HepG2 (cell line): Measurements from ENCODE around the gene NDUFAF8.

Experiments used
- MAFF ChIP-seq: IDR thresholded peaks from 2 replicates; pipeline ENCODE4 v1.6.1; 2011; ENCODE audit warnings: low read depth, low read length, improper control_type of control experiment
- TF ChIP-seq, protein P1 (sequence below): IDR thresholded peaks from 2 replicates; pipeline ENCODE4 v1.6.1; 2012; ENCODE audit warnings: low read length, improper control_type of control experiment
- TF ChIP-seq, protein P2 (sequence below): sonication (generic); formaldehyde crosslinking; IDR thresholded peaks from 2 replicates; pipeline ENCODE4 v1.5.1; 2020; ENCODE audit warnings: missing genetic modification reagents, mild to moderate bottlenecking, borderline replicate concordance

DNA sequence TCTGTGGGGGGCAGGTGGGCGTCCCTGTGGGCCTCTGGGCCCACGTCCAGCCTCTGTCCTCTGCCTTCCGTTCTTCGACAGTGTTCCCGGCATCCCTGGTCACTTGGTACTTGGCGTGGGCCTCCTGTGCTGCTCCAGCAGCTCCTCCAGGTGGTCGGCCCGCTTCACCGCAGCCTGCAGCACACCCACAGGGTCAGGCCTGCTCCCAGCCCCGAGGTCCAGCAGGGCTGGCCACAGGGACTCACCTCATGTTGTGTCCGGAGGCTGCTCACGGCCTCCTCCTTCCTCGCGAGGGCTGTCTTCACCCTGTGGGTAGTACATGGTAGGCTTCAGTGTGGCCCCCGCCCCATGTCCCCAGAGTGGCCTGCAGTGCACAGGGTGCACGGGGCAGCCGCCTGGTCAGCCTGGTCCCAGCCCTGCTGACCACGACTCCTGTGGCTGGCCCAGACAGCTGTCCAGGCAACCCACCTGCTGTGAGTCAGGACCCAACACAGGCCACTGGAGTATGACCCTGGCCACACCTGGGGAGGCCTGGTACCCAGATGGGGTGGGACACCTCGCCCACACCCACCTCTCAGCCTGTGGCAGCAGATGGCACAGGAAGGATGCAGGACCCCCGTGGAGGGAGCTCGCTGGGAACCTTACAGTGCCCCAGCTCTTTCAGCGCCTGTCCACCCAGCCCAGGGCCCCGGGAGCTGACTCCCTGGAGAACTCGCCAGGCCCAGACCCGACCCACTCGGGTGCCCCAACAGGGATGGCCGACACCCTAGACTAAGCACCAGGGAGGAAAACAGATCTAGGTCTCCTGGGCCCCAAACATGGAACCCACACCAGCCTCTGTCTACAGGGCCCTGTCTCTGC, 49.2 kb upstream of the NDUFAF8 start:
- TF ChIP-seq, protein P1, sequence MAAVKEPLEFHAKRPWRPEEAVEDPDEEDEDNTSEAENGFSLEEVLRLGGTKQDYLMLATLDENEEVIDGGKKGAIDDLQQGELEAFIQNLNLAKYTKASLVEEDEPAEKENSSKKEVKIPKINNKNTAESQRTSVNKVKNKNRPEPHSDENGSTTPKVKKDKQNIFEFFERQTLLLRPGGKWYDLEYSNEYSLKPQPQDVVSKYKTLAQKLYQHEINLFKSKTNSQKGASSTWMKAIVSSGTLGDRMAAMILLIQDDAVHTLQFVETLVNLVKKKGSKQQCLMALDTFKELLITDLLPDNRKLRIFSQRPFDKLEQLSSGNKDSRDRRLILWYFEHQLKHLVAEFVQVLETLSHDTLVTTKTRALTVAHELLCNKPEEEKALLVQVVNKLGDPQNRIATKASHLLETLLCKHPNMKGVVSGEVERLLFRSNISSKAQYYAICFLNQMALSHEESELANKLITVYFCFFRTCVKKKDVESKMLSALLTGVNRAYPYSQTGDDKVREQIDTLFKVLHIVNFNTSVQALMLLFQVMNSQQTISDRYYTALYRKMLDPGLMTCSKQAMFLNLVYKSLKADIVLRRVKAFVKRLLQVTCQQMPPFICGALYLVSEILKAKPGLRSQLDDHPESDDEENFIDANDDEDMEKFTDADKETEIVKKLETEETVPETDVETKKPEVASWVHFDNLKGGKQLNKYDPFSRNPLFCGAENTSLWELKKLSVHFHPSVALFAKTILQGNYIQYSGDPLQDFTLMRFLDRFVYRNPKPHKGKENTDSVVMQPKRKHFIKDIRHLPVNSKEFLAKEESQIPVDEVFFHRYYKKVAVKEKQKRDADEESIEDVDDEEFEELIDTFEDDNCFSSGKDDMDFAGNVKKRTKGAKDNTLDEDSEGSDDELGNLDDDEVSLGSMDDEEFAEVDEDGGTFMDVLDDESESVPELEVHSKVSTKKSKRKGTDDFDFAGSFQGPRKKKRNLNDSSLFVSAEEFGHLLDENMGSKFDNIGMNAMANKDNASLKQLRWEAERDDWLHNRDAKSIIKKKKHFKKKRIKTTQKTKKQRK: no peak
- no peak for TF ChIP-seq MAFF
- TF ChIP-seq, protein P2, sequence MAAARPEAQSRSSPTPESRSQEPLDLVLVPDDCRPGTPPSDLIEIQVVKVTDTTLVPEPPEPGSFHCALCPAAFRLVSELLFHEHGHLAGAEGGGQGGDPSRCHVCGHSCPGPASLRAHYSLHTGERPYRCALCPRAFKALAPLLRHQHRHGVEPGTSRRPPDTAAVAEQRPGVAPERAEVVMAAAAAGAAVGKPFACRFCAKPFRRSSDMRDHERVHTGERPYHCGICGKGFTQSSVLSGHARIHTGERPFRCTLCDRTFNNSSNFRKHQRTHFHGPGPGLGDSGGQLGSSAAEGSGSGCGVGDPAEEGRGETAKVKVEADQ (CRISPR knock-in tag): no peak
